GM18861 (cell line): ENCODE results near the gene SEZ6L.

Source experiments
- ATAC-seq: cut with Tn5 transposase; IDR thresholded peaks from one replicate; pipeline ENCODE4 v1.9.1; 2021; ENCODE audit not compliant: unreplicated experiment

Gene SEZ6L

DNA sequence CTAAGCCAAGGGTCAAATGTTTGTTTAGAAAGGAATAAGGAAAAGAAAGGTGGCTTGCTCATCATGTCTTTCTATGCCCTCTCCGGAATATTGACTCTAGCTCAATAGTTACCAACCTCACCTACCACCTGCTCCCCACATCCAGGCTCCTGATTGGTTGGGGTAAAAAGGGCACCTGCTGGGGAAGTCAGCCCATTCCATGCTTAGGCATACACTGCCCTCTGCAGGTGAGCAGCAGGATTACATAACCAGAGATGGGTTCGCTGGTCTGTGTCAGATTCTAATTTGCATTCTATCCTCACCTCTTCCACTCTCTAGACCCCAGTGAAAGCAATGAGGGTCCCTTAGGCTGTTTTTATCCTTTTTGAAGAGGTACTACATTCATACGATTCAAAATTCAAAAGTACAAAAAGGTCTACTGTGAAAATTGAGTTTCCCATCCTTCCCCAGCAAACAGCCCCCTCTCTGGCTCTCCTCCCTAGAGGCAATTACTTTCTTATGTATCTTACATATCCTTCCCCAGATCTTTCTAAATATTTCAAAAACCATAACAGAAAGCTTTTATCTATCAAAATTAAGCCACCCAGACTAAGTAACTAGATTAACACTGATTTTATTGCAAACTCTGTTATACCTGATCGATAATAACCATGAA lies 161.8 kb downstream of the SEZ6L start:
- ATAC-seq = no peak

DNA sequence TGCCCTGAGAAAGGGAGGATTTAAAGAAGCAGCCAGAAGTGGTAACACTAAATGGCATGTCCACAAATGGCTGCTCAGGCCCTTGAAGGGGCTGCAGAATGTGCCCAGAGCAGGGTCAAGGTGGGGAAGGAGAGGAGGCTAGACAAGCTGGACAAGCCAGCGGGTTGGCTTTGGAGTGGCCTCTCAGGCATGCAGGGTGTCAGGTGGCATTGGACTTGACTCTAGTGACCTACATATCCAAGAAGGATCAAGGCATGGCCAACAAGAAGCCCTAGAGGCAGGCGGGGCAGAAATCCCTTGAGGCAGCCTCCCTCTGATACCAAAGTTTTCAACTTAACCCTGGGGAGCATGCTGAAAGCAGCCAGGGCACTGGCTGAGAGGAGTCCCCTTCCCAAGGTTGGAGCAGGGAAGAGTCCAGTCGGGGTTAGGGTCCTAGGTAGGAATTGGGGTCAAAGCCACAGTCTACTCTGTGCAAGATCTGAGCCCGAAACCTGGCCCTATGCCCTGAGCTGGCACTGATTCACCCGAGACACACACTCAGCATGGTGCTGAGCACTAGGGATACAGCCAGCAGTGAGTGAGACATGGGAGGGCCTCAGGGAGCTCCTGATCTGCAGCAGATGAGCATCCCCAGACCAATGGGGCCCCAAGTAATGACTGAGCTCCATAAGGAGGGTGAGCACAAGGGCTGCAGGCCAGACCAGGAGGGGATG lies 164.0 kb downstream of the SEZ6L start:
- no peak for ATAC-seq

DNA sequence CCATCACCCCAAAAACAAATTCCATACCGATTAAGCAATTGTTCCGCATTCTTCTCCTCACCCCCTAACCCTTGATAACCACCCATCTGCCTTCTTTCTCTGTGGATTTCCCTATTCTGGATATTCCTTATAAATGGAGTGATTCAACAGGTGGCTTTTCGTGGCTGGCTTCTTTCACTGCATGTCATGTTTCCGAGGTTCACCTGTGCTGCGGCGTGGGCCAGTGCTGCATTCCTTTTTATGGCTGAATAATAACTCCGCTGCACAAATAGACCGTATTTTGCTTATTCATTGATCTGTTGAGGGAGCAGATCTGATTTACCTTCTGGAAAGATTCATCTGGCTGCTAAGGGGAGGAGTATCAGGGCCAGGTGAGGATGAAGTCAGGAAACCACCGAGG lies 165.0 kb downstream of the SEZ6L start:
- ATAC-seq = no peak

DNA sequence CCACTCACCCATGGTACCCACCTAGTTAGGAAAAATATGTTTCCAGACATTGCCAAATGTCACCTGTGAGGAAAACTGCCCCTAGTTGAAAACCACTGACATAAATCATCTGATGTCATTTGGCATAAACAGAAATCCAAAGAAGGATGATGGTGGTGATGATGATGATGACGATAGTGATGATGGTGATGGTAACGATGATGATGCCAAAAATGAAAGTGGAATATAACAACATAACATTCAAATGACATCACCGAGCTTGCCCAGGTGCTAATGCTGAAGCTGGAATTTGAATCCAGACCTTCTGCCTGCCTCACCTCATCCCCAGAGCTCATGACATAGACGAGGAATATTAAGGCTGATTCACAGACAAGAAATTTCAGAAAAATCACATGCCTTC lies 167.5 kb downstream of the SEZ6L start:
- no peak for ATAC-seq

DNA sequence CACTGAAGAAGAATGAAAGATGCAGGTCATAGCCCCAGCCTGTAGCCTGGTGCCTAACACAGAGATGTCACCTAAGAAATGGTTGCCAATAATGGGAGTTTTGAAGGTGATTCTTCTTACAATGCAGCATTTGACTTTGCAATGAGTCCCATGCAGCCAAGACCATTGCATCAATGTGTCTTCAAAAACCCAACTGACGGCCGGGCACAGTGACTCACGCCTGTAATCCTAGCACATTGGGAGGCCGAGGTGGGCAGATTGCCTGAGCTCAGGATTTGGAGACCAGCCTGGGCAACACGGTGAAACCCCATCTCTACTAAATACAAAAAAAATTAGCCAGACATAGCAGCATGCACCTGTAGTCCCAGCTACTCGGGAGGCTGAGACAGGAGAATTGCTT lies 170.5 kb downstream of the SEZ6L start:
- ATAC-seq = no peak

DNA sequence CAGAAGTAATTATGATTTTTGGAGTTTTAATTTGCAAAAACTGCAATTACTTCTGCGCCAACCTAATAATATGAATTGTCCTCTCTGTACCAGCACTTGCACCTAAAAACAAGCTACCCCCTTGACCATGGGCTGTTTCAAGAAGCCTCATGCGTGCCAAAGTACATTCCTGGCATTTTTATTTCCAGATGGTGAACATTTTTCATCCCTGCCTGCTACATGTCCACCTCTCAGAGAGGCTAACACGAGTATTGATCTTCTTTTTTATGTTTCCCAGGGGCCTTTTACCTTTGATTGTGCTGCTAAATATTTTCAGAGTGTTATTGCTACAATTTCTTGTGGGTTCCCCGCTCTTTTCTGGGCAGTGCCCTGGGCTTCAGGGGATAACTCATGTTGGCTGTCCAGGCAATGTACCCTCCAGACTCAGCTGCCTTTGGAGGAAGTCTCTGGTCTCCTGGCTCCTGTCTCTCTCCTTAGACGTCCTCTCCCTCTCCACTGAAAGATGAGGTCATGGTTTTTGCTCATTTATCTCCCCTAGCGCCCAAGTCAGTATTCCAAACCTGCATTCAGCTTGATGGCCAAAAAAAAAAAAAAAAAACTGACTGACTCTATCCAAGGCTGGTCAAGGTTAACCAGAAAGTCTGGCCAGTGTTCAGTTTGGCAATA lies 173.6 kb downstream of the SEZ6L start:
- no peak for ATAC-seq

DNA sequence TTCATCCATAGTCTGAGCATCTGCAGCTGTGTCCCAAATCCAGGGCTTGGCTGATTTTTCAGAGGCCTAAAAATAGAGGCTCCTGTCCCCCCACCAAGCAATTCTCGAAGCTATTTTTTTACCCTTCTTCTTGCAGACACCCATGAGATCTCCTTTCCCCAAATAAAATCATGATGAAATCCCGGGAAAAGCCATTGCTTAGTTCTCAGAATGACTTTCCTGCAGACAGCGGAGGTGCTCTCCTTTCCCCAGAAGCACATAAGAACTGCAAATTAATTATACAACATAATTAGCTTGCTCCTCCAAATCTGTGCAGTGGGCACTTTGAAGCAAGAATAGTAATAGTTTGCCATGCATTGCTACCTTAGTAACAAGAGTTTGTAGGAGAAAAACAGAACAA lies 176.2 kb downstream of the SEZ6L start:
- no peak for ATAC-seq

DNA sequence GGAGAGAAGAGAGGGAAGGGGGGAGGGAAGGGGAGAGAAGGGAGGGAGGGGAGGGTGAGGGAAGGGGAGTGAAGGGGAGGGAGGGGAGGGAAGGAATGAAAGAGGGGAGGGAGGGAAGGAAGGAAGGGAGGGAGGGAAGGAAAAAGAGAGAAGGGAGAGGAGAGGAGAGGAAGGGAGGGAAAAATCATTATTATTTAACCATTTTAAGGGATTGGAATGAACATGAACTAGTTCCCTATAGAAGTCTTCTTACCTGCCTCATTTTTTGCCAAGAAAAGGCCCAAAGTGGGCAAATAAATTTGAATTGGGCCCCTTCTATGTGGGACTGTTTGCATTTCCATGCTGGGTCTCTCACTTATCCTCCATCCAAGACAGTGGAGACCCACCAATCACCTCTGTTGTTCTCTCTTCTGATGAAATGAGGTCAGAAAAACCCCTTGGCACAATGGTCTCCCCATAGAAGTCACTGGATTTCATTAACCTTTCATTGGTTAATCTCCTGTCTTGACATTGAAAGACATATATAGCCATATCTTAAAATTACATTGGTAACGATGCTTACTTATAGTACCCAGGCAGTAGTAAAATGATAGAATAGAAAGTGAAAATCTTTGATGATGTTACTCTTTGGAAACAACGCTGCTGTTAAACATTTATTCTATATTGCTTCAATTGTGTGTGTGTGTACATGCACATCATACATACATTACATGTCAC lies 179.7 kb downstream of the SEZ6L start:
- no peak for ATAC-seq

DNA sequence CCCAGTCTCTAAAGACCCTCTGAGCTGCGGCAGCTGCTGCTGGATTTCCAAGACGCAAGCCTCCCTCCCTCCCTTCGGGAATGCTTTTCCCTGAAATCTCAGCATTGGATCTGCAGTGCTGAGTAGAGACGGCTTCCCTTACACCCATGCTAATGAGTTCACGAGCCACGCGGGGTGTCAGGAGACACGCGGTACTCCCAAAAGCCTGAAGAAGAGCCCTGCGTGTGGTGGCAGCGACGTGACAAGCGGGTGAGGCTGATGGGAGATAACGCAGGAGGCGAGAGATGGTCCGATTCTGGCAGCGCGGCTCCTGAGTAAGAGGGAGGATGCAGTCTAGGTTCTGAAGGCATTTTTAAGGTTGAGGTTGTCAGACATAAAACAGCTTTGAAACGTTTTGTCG lies 185.4 kb downstream of the SEZ6L start:
- ATAC-seq = no peak

DNA sequence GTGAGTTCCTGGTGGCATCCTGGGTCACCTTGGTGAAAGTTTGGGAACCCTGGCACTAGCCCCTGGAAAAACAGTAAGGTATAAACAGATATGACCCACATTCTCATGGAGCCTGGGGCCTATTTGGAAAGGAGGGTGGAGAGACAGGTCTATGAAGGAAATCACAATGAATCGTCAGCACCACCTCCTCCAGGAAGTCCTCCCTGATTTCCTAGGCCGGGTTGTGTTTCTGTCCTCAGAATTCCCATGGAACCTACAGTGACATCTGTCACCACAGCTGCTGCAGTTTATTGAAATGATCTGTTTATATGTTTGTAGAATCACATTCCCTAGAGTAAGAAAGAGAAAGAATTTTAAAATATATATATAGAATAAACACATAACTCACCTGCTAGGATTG lies 188.0 kb downstream of the SEZ6L start:
- ATAC-seq = no peak

DNA sequence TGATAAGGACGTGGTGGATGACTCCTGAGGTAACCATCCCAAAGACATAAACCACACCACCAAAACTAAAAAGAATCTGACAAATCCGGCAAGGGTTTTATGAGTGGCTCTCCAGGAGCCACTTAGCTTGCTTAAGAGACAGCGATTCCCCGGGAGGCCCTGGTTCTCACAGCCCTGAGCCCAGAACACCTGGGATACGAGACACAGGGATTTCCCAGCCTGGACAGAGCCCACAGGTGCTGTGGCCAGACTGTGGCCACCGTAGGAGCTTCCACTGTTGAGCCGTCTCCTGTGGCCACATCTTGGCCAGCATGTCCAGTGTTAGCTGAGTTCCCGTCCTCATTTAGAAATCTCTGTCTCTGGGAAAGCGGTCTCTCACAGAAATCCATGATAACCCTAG lies 188.6 kb downstream of the SEZ6L start:
- ATAC-seq = no peak

DNA sequence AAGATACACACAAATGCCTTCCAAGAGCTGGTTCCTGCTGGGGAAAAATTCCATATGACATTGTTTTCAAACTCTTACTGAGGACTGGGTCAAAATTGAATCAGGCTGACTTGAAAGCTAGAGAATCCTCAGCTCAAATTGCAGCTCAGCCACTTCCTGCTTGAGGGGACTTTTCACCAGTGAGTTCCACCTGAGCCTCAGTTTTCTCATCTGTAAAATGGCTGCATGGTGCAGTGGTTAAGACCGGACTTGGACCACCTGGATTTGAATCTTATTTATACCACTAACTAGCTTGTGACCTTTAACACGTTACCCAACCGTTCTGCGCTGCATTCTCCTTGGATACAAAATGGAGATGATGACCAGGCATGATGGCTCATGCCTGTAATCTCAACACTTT lies 189.9 kb downstream of the SEZ6L start:
- no peak for ATAC-seq

DNA sequence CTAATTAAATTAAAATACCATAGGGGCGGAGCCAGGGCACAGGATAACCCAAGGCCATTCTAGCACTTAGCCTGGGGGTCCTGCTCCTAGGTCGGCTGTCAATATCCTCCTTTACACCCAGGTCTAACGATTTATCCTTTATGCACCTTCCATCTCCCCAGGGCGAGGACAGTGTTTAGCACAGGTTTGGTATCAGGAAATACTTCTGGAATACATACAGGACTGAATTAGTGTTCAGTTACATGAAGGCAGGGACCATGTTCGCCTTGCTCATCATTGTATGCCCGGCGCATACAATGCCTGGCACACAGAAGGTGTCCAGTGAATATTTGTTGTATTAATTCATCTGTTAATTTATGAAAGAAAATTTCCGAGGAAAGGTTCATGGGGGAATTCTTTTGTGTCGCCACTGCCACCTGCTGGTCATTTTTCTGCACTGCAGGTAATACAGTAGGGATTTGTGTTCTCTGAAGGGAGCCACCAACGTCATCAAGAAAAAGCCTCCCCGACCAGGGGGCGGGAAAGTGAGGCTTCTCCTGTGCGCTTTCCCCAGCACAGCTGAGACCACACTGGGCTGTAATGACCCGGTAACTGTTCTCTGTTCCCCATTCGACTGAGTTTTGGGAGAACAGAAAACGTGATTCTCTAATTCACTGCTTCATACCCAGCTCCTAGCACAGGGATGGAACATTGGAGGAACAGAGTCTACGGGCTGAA lies 191.1 kb downstream of the SEZ6L start:
- no peak for ATAC-seq

DNA sequence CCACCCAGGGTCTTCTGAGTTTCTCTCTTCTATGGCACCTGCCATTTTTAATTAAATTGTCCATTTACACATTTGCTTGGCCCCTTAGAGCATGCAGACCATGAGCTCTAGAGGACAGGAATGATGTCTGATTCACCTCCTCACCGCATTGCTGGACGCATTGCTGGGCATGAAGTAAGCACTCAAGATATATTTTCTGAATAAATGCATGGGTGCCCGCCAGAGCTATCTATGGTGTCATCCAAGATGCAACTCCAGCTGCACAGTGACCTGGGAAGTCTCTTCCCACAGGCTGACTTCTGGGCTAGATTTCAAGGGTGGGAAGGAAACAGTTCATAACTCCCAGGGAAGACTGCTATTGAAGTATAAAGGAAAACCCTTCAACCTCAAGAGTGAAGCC lies 193.2 kb downstream of the SEZ6L start:
- no peak for ATAC-seq

DNA sequence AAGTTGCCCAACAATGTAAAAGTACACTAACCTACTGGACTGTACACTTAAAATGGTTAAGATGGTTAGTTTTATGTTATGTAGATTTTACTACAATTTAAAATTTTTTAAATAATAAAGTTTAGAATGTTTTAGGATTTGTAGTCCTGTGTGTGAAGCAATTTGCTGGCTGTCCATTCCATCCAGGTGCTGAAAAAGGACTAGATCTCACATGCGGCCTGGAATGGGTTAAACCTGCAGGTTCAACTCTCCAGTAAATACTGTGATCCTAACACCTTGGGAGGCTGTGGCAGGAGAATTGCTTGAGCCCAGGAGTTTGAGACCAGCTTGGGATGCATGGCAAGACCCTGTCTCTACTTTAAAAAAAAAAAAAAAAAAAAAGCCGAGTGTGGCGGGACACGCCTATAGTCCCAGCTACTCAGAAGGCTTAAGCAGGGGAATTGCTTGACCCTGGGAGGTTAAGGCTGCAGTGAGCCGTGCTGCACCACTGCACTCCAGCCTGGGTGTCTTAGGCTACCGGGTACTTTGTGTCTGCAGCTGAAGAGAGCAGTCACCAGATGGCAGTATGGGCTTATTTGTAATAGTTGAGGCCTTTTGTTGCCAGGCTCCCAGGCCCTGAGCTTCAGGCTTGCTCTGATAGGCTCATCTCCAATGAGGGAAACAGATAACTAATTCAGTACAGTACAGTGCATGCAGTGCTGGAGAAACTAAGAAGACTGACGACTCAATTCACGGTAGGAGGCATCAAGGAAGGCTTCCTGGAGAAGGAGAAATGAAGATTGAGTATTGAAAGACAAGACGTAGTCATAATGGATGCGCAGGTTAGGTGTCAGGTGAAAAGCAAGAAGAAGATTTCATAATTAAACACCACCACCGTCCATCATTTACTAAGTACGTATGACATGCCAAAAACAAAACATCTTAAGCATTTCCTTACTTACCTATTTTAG lies 195.1 kb downstream of the SEZ6L start:
- ATAC-seq = peak; percentile 69

DNA sequence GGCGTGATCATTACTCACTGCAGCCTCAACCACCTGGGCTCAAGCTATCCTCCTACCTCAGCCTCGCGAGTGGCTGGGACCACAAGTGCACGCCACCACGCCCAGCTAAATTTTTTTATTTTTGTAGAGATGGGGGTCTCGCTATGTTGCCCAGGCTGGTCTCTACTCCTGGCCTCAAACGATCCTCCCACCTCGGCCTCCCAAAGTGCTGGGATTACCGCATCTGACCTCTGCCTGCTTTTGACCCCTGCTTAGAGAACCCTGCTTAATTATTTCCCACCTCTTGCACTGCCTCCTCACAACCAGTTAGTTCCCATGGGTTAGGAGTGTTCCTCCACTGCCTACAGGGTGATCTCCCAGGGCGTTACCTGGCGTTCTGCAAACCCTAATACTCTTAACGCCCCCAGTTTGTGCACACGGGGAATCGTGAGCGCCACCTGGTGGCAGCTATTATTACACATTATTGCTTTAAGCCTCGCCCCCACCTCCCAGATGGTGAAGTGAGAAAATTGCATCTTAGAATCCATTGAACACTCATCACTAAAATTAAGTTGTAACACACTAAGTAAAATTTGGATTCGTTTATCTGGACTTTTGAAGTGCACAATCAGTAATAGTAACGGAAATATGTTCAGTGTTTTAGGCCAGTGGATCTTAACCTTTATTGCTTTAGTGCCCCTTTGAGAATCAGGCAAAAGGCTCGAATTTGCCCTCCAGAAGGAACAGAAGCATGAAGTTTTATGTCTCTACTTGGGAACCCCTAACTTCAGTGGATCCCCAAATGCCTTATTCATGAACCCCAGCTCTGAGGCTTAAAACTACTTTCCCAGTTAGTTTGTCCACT lies 198.4 kb downstream of the SEZ6L start:
- ATAC-seq = no peak

DNA sequence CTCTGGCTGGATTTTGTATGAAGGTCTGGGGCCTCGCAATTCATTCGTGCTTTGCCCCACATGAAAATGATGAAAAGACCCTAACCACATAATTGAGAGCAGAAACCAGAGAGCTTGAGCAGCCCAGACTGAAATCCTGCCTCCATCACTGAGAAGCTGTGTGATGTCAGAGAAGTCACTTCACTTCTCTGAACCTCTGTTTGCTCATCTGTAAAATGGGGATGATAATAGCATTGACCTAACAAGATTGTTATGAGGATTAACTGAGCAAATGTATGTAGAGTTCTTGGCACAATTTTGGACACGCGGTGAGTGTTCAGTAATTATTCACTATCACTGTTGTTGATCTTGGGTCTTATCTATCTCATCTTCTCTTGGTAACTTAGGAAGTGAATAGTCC lies 203.6 kb downstream of the SEZ6L start:
- no peak for ATAC-seq

DNA sequence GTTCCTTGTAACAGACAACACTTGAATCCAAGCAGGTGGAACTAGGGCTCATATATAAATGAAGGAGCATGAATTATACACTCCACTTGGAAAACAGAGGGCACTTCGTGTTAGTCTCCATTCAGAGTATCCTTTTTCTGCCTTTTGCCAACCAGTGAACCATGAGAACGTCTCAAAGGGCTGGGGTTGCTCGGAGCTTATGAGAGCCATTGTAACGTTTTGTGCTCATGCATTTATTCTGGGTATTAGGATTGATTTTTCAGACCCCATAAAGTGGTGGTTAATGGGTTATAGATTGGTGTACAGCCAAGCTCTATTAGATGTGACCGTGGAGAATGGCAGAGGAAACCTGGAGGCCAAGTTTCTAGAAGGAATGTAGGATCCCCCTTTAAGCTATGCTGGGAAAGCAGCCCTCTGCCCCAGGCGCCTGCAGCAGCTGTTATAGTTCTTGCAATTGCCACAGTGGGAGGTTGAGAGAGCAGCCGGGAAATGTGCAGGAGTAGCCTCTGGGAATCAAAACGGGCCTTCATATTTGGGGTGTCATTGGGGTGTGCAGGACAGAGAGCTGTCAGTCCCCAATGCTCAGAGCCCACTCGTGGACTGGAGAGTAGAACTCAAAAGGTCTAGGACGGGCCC lies 205.2 kb downstream of the SEZ6L start:
- ATAC-seq = no peak
